Activated naive CD8-positive, alpha-beta T cell treated with anti-CD3 and anti-CD28 coated beads, Interleukin-2, amount 10 ng/mL, durations not matched to agents 7 days and 5 days (primary cell): ENCODE results near the gene MEF2C. TPM values are rescaled to one million over a fixed set of nuclear protein-coding genes. Genes with fewer than 3 reads are reported as not detected.
A peak's percentile ranks its signal among the peaks of the same experiment; 100 is the strongest.

ENCODE experiments used
- ATAC-seq: fragments of 150-1000 bp; cut with Tn5 transposase; one replicate; pipeline ENCODE4 v1.10.0; 2021; ENCODE audit warnings: low read depth, moderate library complexity
- POLR2A ChIA-PET: fragments of 350-600 bp; sonication (Branson Sonifier 250); formaldehyde crosslinking; loops from one replicate; lab custom pipeline; 2021; ENCODE audit warnings: antibody characterized with exemption; lab: Charles Lee
- DNase-seq: peaks from one replicate; pipeline ENCODE4 v3.0.0; 2021
- H3K27ac Mint-ChIP-seq: one replicate; pipeline ENCODE4 v1.8.0; 2022; ENCODE audit warnings: mild to moderate bottlenecking, mixed read lengths
- H3K27me3 Mint-ChIP-seq: one replicate; pipeline ENCODE4 v1.8.0; 2022; ENCODE audit warnings: mild to moderate bottlenecking, moderate library complexity, mixed read lengths
- H3K36me3 Mint-ChIP-seq: one replicate; pipeline ENCODE4 v1.8.0; 2021; ENCODE audit warnings: mild to moderate bottlenecking, mixed read lengths
- H3K4me1 Mint-ChIP-seq: one replicate; pipeline ENCODE4 v1.8.0; 2021; ENCODE audit warnings: mixed read lengths
- H3K4me3 Mint-ChIP-seq: one replicate; pipeline ENCODE4 v1.8.0; 2022; ENCODE audit warnings: mild to moderate bottlenecking, moderate library complexity, mixed read lengths
- H3K9me3 Mint-ChIP-seq: one replicate; pipeline ENCODE4 v1.8.0; 2021; ENCODE audit warnings: mixed read lengths
- total RNA-seq, 2 experiments: library from RNA; stranded (reverse); gene quantifications; one replicate each; pipeline ENCODE4 v1.2.3, GENCODE V29; 2021

Gene MEF2C
- total RNA-seq, 2 experiments from 2014 or later, result 0.60 to 0.86 TPM

GRCh38 chr5:88732862-88733261 is 150.1 kb downstream of the MEF2C start:
- no peak for DNase-seq
- Mint-ChIP-seq H3K9me3 (no peaks in the 10 kb centered on the region), H3K36me3 (no peaks in the 10 kb centered on the region), H3K27ac (no peak overlapping the region), H3K4me1 (peaks cover 3% of the 10 kb centered on the region), H3K4me3 (no peak overlapping the region), H3K27me3 (peaks cover 3% of the 10 kb centered on the region)
- no peak for ATAC-seq
- POLR2A ChIA-PET, result no interaction called here

- H3K27me3 Mint-ChIP-seq, result peaks cover 5% of the 10 kb centered on the region
- H3K27ac Mint-ChIP-seq, result no peak overlapping the region
- POLR2A ChIA-PET, result no interaction called here
- no peaks in the 10 kb centered on the region for H3K36me3 Mint-ChIP-seq
- DNase-seq (no peak), ATAC-seq (no peak)
- no peak overlapping the region for H3K4me3 Mint-ChIP-seq
- H3K4me1 Mint-ChIP-seq, result peaks cover 3% of the 10 kb centered on the region
- no peaks in the 10 kb centered on the region for H3K9me3 Mint-ChIP-seq
These were observed 150.8 kb downstream of the MEF2C start for GRCh38 chr5:88732181-88732633.

- no peaks in the 10 kb centered on the region for H3K36me3 Mint-ChIP-seq
These were observed 153.2 kb downstream of the MEF2C start for GRCh38 chr5:88729829-88730182.

GRCh38 chr5:88729084-88729828 is 153.7 kb downstream of the MEF2C start:
- POLR2A ChIA-PET, result no interaction called here
- no peaks in the 10 kb centered on the region for H3K9me3 Mint-ChIP-seq
- H3K36me3 Mint-ChIP-seq, result no peaks in the 10 kb centered on the region
- DNase-seq (no peak), ATAC-seq (peak; percentile 67)
- no peak overlapping the region for H3K4me3 Mint-ChIP-seq
- H3K27me3 Mint-ChIP-seq, result peaks cover 16% of the 10 kb centered on the region
- H3K4me1 Mint-ChIP-seq, result peaks cover 3% of the 10 kb centered on the region
- no peak overlapping the region for H3K27ac Mint-ChIP-seq

More at GRCh38 chr5:88729829-88730182, 153.2 kb downstream of the MEF2C start:
- H3K27ac Mint-ChIP-seq, result no peak overlapping the region
- no peak overlapping the region for H3K4me3 Mint-ChIP-seq
- H3K4me1 Mint-ChIP-seq, result peaks cover 3% of the 10 kb centered on the region
- H3K9me3 Mint-ChIP-seq, result no peaks in the 10 kb centered on the region
- DNase-seq, result no peak
- ATAC-seq, result no peak
- H3K27me3 Mint-ChIP-seq, result peaks cover 16% of the 10 kb centered on the region
- POLR2A ChIA-PET, result no interaction called here

- H3K36me3 Mint-ChIP-seq, result no peaks in the 10 kb centered on the region
- DNase-seq, result no peak
- POLR2A ChIA-PET, result no interaction called here
These were observed 155.2 kb downstream of the MEF2C start for GRCh38 chr5:88727705-88728313.

DNA sequence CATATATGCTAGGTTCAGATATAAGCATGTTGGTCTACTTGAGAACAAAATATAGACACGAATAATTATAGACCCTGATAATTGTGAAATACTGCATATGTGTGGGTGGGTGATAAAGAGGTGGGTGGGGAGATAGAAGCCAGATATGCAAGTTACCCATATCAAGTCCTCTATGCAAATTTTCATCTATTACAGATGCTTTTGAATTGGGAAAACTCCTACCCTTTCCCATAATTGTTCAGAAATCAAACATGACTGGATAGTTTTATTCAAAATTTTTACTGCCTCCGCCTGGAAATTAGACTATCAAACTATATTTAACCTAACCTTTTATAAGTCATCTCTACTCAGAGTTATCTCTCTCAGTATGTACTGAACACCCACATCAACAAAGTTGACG is 157.5 kb downstream of the MEF2C start:
- no peak overlapping the region for H3K27ac Mint-ChIP-seq
- peaks cover 19% of the 10 kb centered on the region for H3K27me3 Mint-ChIP-seq
- DNase-seq (no peak), ATAC-seq (no peak)
- POLR2A ChIA-PET, result no interaction called here
- no peak overlapping the region for H3K4me3 Mint-ChIP-seq
- H3K36me3 Mint-ChIP-seq, result no peaks in the 10 kb centered on the region
- no peaks in the 10 kb centered on the region for H3K4me1 Mint-ChIP-seq
- H3K9me3 Mint-ChIP-seq, result no peaks in the 10 kb centered on the region

More at GRCh38 chr5:88727705-88728313, 155.2 kb downstream of the MEF2C start:
- Mint-ChIP-seq H3K27me3 (peaks cover 16% of the 10 kb centered on the region), H3K4me3 (no peak overlapping the region), H3K27ac (no peak overlapping the region), H3K9me3 (no peaks in the 10 kb centered on the region), H3K4me1 (no peaks in the 10 kb centered on the region)
- ATAC-seq, result no peak

- Mint-ChIP-seq H3K4me1 (no peaks in the 10 kb centered on the region), H3K27ac (no peak overlapping the region), H3K27me3 (peaks cover 15% of the 10 kb centered on the region), H3K9me3 (no peaks in the 10 kb centered on the region), H3K4me3 (no peak overlapping the region), H3K36me3 (no peaks in the 10 kb centered on the region)
- no peak for DNase-seq
- no peak for ATAC-seq
- POLR2A ChIA-PET, result no interaction called here
These were observed 158.8 kb downstream of the MEF2C start for GRCh38 chr5:88724201-88724600.

DNA sequence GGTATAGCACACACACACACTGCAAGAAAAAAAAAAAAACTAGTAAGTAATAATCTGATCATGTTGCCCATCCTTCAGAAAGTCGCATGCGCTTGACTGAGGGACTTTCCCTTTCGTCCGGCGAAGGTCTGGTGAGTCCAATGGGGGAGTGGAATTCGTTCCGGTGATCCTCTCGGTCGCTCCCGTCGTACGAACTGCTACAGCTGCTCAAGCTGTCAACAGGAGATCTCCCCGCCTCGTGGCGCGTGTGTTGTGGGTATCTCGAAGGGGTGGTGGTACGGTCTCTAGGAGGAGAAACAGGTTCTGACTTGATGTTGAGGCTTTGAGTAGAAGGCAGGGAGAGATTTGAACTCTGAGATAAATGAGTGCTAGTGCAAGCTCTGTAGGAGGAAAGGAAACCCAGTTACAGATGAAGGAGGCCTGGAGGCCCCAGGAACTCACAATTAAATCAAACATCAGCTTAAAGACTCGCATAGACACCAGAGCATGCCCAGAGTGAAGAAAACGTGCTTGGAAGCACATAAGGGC is 160.4 kb downstream of the MEF2C start:
- Mint-ChIP-seq H3K27me3 (peaks cover 23% of the 10 kb centered on the region), H3K9me3 (no peaks in the 10 kb centered on the region), H3K4me1 (no peaks in the 10 kb centered on the region), H3K27ac (no peak overlapping the region), H3K36me3 (no peaks in the 10 kb centered on the region), H3K4me3 (no peak overlapping the region)
- DNase-seq, result no peak
- POLR2A ChIA-PET, result no interaction called here
- ATAC-seq, result no peak

- H3K4me3 Mint-ChIP-seq, result no peak overlapping the region
- POLR2A ChIA-PET, result no interaction called here
- no peaks in the 10 kb centered on the region for H3K4me1 Mint-ChIP-seq
- no peak overlapping the region for H3K27ac Mint-ChIP-seq
- H3K27me3 Mint-ChIP-seq, result peaks cover 11% of the 10 kb centered on the region
- H3K36me3 Mint-ChIP-seq, result no peaks in the 10 kb centered on the region
- DNase-seq (no peak), ATAC-seq (no peak)
- no peaks in the 10 kb centered on the region for H3K9me3 Mint-ChIP-seq
These were observed 163.6 kb downstream of the MEF2C start for GRCh38 chr5:88719434-88719833.

DNA sequence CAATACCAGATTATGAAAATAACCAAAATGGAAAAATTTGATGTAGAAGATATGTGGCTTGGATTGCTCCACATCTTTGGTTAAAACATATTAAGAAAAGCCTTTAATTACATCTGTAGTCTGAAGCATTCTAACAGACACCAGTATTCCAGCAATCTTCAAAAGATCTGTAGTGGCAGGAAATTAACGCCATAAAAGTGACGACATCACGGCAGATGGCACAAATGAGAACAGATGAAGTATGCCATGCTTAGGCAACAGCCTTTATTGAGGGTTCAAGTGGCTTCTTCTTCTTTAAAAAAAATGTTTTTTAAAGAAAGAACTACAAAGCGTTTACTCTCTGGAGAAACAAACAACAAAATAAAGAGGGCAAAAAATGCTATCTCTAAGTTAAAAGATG is 164.2 kb downstream of the MEF2C start:
- Mint-ChIP-seq H3K27ac (no peak overlapping the region), H3K36me3 (no peaks in the 10 kb centered on the region), H3K4me1 (no peaks in the 10 kb centered on the region), H3K27me3 (peaks cover 11% of the 10 kb centered on the region), H3K9me3 (no peaks in the 10 kb centered on the region), H3K4me3 (no peak overlapping the region)
- ATAC-seq (no peak), DNase-seq (no peak)
- POLR2A ChIA-PET, result no interaction called here

- POLR2A ChIA-PET, result no interaction called here
- peaks cover 16% of the 10 kb centered on the region for H3K27me3 Mint-ChIP-seq
- no peak overlapping the region for H3K27ac Mint-ChIP-seq
- no peak for ATAC-seq
- DNase-seq, result no peak
- no peaks in the 10 kb centered on the region for H3K4me1 Mint-ChIP-seq
- no peaks in the 10 kb centered on the region for H3K36me3 Mint-ChIP-seq
- no peak overlapping the region for H3K4me3 Mint-ChIP-seq
- no peaks in the 10 kb centered on the region for H3K9me3 Mint-ChIP-seq
These were observed 166.9 kb downstream of the MEF2C start for GRCh38 chr5:88716101-88716500.

DNA sequence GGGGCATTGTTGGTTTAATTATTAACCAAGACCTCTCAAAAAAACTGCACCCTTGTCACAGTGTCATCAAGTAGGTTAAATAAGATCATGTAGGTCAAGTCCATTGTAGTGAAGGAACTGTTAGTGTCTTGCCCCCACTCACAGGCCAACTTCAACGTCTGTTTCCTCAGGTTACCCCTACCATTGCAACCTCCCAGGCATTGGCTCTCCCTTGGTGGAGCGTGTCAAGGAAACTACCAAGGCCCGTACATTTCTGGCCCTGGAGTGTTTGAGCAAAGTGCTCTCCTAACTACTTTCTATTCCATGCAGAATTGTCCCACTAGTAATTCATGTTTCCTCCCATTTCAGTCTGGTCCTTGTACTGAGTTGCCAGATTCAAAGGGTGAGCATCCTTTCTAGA is 167.5 kb downstream of the MEF2C start:
- peaks cover 14% of the 10 kb centered on the region for H3K27me3 Mint-ChIP-seq
- no peak overlapping the region for H3K4me3 Mint-ChIP-seq
- H3K27ac Mint-ChIP-seq, result no peak overlapping the region
- ATAC-seq (no peak), DNase-seq (no peak)
- POLR2A ChIA-PET, result no interaction called here
- no peaks in the 10 kb centered on the region for H3K4me1 Mint-ChIP-seq
- H3K9me3 Mint-ChIP-seq, result no peaks in the 10 kb centered on the region
- no peaks in the 10 kb centered on the region for H3K36me3 Mint-ChIP-seq

- Mint-ChIP-seq H3K36me3 (no peaks in the 10 kb centered on the region), H3K27ac (no peak overlapping the region), H3K9me3 (no peaks in the 10 kb centered on the region), H3K4me3 (no peak overlapping the region), H3K27me3 (peaks cover 10% of the 10 kb centered on the region), H3K4me1 (no peaks in the 10 kb centered on the region)
- ATAC-seq (no peak), DNase-seq (no peak)
- POLR2A ChIA-PET, result no interaction called here
These were observed 169.2 kb downstream of the MEF2C start for GRCh38 chr5:88713818-88714217.
